K562 (cell line): Measurements from ENCODE around the gene DAG1. TPM values are rescaled to one million over a fixed set of nuclear protein-coding genes. Genes with fewer than 3 reads are reported as not detected.

Experiments used
- ARID4B ChIP-seq: sonication (generic); formaldehyde crosslinking; IDR thresholded peaks from 2 replicates; pipeline ENCODE4 v1.8.0; 2022; ENCODE audit warnings: mild to moderate bottlenecking, missing genetic modification reagents
- ATF1 ChIP-seq, 2 experiments: fragments of 450-650 bp in 1 of 2; IDR thresholded peaks; 2 replicates each; pipeline ENCODE4 v1.6.1; 2016; ENCODE audit warnings: missing compliant biosample characterization in 1 of 2, missing genetic modification characterization in 1 of 2
- ZBTB40 ChIP-seq, 2 experiments: fragments of 450-650 bp in 1 of 2; sonication (generic) in 1 of 2; formaldehyde crosslinking in 1 of 2; IDR thresholded peaks; 2 replicates each; pipeline versions ENCODE4 v1.7.1 to v1.9.0; 2016 to 2022; ENCODE audit warnings: inconsistent platforms in 1 of 2, mild to moderate bottlenecking in 1 of 2, missing genetic modification reagents in 1 of 2
- ZNF717 ChIP-seq: fragments of 250-450 bp; sonication (Bioruptor Pico); IDR thresholded peaks from 2 replicates; pipeline ENCODE4 v1.5.0; 2021
- polyA plus RNA-seq, 8 experiments: library from polyadenylated mRNA; depleted of rRNA in 4 of 8; stranded (reverse) in 5 of 8; unstranded in 3 of 8; fragments of >200 nt; fragmentation: Nextera tagmentation in 2 of 8; fragmentation: Illumina TruSeq in 1 of 8; extraction: Ambion mirVana in 2 of 8; extraction: Trizol in 1 of 8; gene quantifications; 2 replicates each; pipeline versions ENCODE4 v1.2.1 to v1.2.3, GENCODE V29; 2011 to 2014; ENCODE audit warnings: inconsistent platforms in 1 of 8, missing spikeins in 1 of 8
- total RNA-seq, 7 experiments: library from RNA; depleted of rRNA in 6 of 7; stranded (reverse); fragments of >200 nt in 6 of 7; fragmentation: Illumina TruSeq in 2 of 7; extraction: Trizol in 2 of 7; gene quantifications; 2 replicates each; pipeline versions ENCODE4 v1.2.1 to v1.2.3, GENCODE V29; 2011 to 2021; ENCODE audit warnings: low replicate concordance in 1 of 7

The DAG1 gene
- total and polyA plus RNA-seq, 9 of the 15 experiments (the other 6 are each of a cell fraction or from before 2014, with no cell fraction given), result 0.29 to 19.6 (median 8.2) TPM

- TF ChIP-seq ZBTB40 (IDR thresholded peaks at IDR 0.05), result no peak
- no peak for TF ChIP-seq ZBTB40 (CRISPR knock-in tag; IDR thresholded peaks at IDR 0.05)
- TF ChIP-seq ATF1 (CRISPR knock-in tag; IDR thresholded peaks at IDR 0.05), result no peak
- TF ChIP-seq ATF1 (tag; IDR thresholded peaks at IDR 0.05), result no peak
- TF ChIP-seq ARID4B, result no peak
- TF ChIP-seq ZNF717 (CRISPR knock-in tag), result no peak
These were observed 14.4 kb downstream of the DAG1 start (continued) for GRCh38 chr3:49484471-49484870.
